ENCODE measurements around the gene AVL9. TPM values are rescaled to one million over a fixed set of nuclear protein-coding genes. Genes with fewer than 3 reads are reported as not detected.
"Not testable (repeated sequence)": the region's sequence is repeated elsewhere in the genome, so short reads cannot be mapped to it uniquely, and the experiment has no call there.

The AVL9 gene
- total RNA-seq, 2 donors from 2014 or later = 21.9 to 27.8 TPM

DNA sequence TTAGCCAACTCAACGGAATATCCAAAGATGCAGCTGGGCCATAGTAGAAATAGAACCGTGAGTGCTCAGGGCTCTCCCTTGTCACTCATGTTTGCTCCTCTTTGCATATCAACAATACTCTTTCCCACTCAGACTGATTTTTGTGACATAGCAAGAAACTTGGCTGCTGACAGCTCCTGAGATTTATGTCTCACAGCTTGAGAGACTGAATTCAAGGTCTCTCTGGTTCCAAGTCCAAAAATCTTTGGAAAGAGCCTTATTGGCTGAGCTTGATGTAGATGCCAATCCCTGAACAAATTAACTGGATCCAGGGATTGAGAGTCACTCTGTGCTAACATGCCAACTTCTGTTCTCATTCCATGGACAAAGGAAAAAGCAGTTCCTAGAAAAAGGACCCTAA lies 35.5 kb upstream of the AVL9 start:
- no peak overlapping the region for H3K27ac ChIP-seq
- H3K36me3 ChIP-seq = no peaks in the 10 kb centered on the region
- TF ChIP-seq CTCF (IDR thresholded peaks at IDR 0.05) (no peak), POLR2AphosphoS5 (IDR thresholded peaks at IDR 0.05) (no peak), POLR2A (IDR thresholded peaks at IDR 0.05) (no peak)
- no peaks in the 10 kb centered on the region for H3K27me3 ChIP-seq (replicated peaks; ENCODE audit: insufficient read depth)
- H3K4me1 ChIP-seq (replicated peaks) = no peaks in the 10 kb centered on the region
- no peaks in the 10 kb centered on the region for H3K9me3 ChIP-seq
- WGBS = 65% methylated on average over 2 of the region's 2 CpGs
- DNase-seq (ENCODE audit: low spot score) = no peak
- intact Hi-C loops (cut with DNase I) = no loop called here
- H3K4me3 ChIP-seq = no peak overlapping the region

GRCh38 chr7:32461484-32461883 lies 33.8 kb upstream of the AVL9 start:
- no peak overlapping the region for H3K4me3 ChIP-seq
- no peaks in the 10 kb centered on the region for H3K9me3 ChIP-seq
- TF ChIP-seq POLR2A (IDR thresholded peaks at IDR 0.05) (no peak), CTCF (IDR thresholded peaks at IDR 0.05) (no peak), POLR2AphosphoS5 (IDR thresholded peaks at IDR 0.05) (no peak)
- intact Hi-C loops (cut with DNase I) = no loop called here
- DNase-seq (ENCODE audit: low spot score) = no peak
- no peaks in the 10 kb centered on the region for H3K36me3 ChIP-seq
- H3K4me1 ChIP-seq (replicated peaks) = no peaks in the 10 kb centered on the region
- H3K27ac ChIP-seq = no peak overlapping the region
- H3K27me3 ChIP-seq (replicated peaks; ENCODE audit: insufficient read depth) = no peaks in the 10 kb centered on the region
- WGBS = 90% methylated on average over 2 of the region's 2 CpGs

- TF ChIP-seq CTCF (IDR thresholded peaks at IDR 0.05) (no peak), POLR2A (IDR thresholded peaks at IDR 0.05) (no peak), POLR2AphosphoS5 (IDR thresholded peaks at IDR 0.05) (no peak)
- intact Hi-C loops (cut with DNase I) = no loop called here
Measured at GRCh38 chr7:32462451-32462850, 32.8 kb upstream of the AVL9 start.

DNA sequence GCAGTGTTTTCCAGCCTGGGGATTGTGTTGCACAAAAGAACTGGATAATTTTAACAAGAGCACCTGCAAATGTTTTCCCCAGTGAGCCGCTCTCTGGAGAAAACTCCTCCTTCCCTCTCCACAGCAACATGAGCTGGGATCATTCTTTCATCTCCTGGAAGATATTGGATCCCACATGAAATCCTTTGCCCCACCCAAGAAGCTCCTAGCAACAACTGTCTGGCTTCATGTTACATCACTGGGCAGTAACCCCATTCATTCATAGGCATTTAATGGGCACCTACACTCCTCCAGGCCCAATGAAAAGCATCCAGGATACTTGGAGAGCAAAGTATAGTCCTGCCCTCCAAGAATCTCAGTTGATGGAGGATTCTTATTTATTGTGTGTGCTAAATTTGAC lies 32.3 kb upstream of the AVL9 start:
- Histone ChIP-seq H3K4me1 (replicated peaks) (no peaks in the 10 kb centered on the region), H3K36me3 (no peaks in the 10 kb centered on the region), H3K27me3 (replicated peaks; ENCODE audit: insufficient read depth) (no peaks in the 10 kb centered on the region), H3K9me3 (no peaks in the 10 kb centered on the region), H3K4me3 (no peak overlapping the region), H3K27ac (no peak overlapping the region)
- 37% methylated on average over 1 of the region's 1 CpG for WGBS
- no peak for DNase-seq (ENCODE audit: low spot score)
- intact Hi-C loops (cut with DNase I) = no loop called here
- no peak for TF ChIP-seq POLR2AphosphoS5 (IDR thresholded peaks at IDR 0.05)
- no peak for TF ChIP-seq CTCF (IDR thresholded peaks at IDR 0.05)
- TF ChIP-seq POLR2A (IDR thresholded peaks at IDR 0.05) = no peak

More at GRCh38 chr7:32462451-32462850, 32.8 kb upstream of the AVL9 start:
- Histone ChIP-seq H3K27ac (no peak overlapping the region), H3K27me3 (replicated peaks; ENCODE audit: insufficient read depth) (no peaks in the 10 kb centered on the region), H3K9me3 (no peaks in the 10 kb centered on the region), H3K4me1 (replicated peaks) (no peaks in the 10 kb centered on the region), H3K4me3 (no peak overlapping the region), H3K36me3 (no peaks in the 10 kb centered on the region)
- DNase-seq (ENCODE audit: low spot score) = no peak

GRCh38 chr7:32464641-32465416 lies 30.5 kb upstream of the AVL9 start:
- H3K9me3 ChIP-seq; H3K36me3 ChIP-seq; H3K27me3 ChIP-seq (replicated peaks; ENCODE audit: insufficient read depth); intact Hi-C loops (cut with DNase I); H3K4me3 ChIP-seq; H3K27ac ChIP-seq; DNase-seq (ENCODE audit: low spot score); H3K4me1 ChIP-seq (replicated peaks): not testable (repeated sequence)
- 83% methylated on average over 23 of the region's 30 CpGs for WGBS

GRCh38 chr7:32470004-32470403 lies 25.3 kb upstream of the AVL9 start:
- H3K4me1 ChIP-seq (replicated peaks); H3K4me3 ChIP-seq; DNase-seq (ENCODE audit: low spot score); H3K27ac ChIP-seq; H3K36me3 ChIP-seq; intact Hi-C loops (cut with DNase I); H3K27me3 ChIP-seq (replicated peaks; ENCODE audit: insufficient read depth); H3K9me3 ChIP-seq: not testable (repeated sequence)
- WGBS = 70% methylated on average over 2 of the region's 2 CpGs
